ENCODE data around the gene FYB2. TPM values are rescaled to one million over a fixed set of nuclear protein-coding genes. Genes with fewer than 3 reads are reported as not detected.

Gene FYB2
- total and polyA plus RNA-seq, 9 donors, result 0.06 to 0.82 (median 0.18) TPM; not detected in 5

GRCh38 chr1:56799605-56800400 is 19.4 kb downstream of the FYB2 start:
- no CpG with 5 or more reads among the region's 7 CpGs for WGBS (ENCODE audit: insufficient coverage)
- H3K4me3 ChIP-seq (ENCODE audit: low read length), result no peak overlapping the region

GRCh38 chr1:56798053-56798471 is 21.1 kb downstream of the FYB2 start:
- H3K4me1 ChIP-seq (ENCODE audit: control insufficient read depth, insufficient read depth, low read length), result peaks cover 3% of the 10 kb centered on the region
- no peak for DNase-seq
- 56% methylated on average over 2 of the region's 3 CpGs for WGBS (ENCODE audit: insufficient coverage)
- H3K4me3 ChIP-seq (ENCODE audit: low read length), result no peak overlapping the region
- no peak overlapping the region for H3K27ac ChIP-seq (ENCODE audit: low read length)
- H3K9me3 ChIP-seq (replicated peaks; ENCODE audit: control insufficient read depth, low read depth, low read length), result no peaks in the 10 kb centered on the region
- no peaks in the 10 kb centered on the region for H3K27me3 ChIP-seq (ENCODE audit: control insufficient read depth, insufficient read depth, low read length)
- H3K36me3 ChIP-seq (ENCODE audit: control insufficient read depth, insufficient read depth, low read length), result no peaks in the 10 kb centered on the region

More at GRCh38 chr1:56799605-56800400, 19.4 kb downstream of the FYB2 start:
- H3K36me3 ChIP-seq (ENCODE audit: control insufficient read depth, insufficient read depth, low read length), result no peaks in the 10 kb centered on the region
- H3K4me1 ChIP-seq (ENCODE audit: control insufficient read depth, insufficient read depth, low read length), result peaks cover 3% of the 10 kb centered on the region
- DNase-seq, result no peak
- H3K27me3 ChIP-seq (ENCODE audit: control insufficient read depth, insufficient read depth, low read length), result no peaks in the 10 kb centered on the region
- no peak overlapping the region for H3K27ac ChIP-seq (ENCODE audit: low read length)
- no peaks in the 10 kb centered on the region for H3K9me3 ChIP-seq (replicated peaks; ENCODE audit: control insufficient read depth, low read depth, low read length)

GRCh38 chr1:56797065-56797685 is 22.0 kb downstream of the FYB2 start:
- Histone ChIP-seq H3K27ac (ENCODE audit: low read length) (no peak overlapping the region), H3K27me3 (ENCODE audit: control insufficient read depth, insufficient read depth, low read length) (no peaks in the 10 kb centered on the region), H3K36me3 (ENCODE audit: control insufficient read depth, insufficient read depth, low read length) (no peaks in the 10 kb centered on the region), H3K9me3 (replicated peaks; ENCODE audit: control insufficient read depth, low read depth, low read length) (no peaks in the 10 kb centered on the region), H3K4me1 (ENCODE audit: control insufficient read depth, insufficient read depth, low read length) (peaks cover 3% of the 10 kb centered on the region), H3K4me3 (ENCODE audit: low read length) (no peak overlapping the region)
- 69% methylated on average over 2 of the region's 5 CpGs for WGBS (ENCODE audit: insufficient coverage)
- DNase-seq, result no peak

GRCh38 chr1:56795870-56796269 is 23.3 kb downstream of the FYB2 start:
- H3K27me3 ChIP-seq (ENCODE audit: control insufficient read depth, insufficient read depth, low read length), result no peaks in the 10 kb centered on the region
- no peak overlapping the region for H3K27ac ChIP-seq (ENCODE audit: low read length)
- no CpG with 5 or more reads among the region's 4 CpGs for WGBS (ENCODE audit: insufficient coverage)
- H3K36me3 ChIP-seq (ENCODE audit: control insufficient read depth, insufficient read depth, low read length), result no peaks in the 10 kb centered on the region
- peaks cover 3% of the 10 kb centered on the region for H3K4me1 ChIP-seq (ENCODE audit: control insufficient read depth, insufficient read depth, low read length)
- no peaks in the 10 kb centered on the region for H3K9me3 ChIP-seq (replicated peaks; ENCODE audit: control insufficient read depth, low read depth, low read length)
- H3K4me3 ChIP-seq (ENCODE audit: low read length), result no peak overlapping the region
- DNase-seq, result no peak

- H3K9me3 ChIP-seq (replicated peaks; ENCODE audit: control insufficient read depth, low read depth, low read length), result no peaks in the 10 kb centered on the region
- H3K36me3 ChIP-seq (ENCODE audit: control insufficient read depth, insufficient read depth, low read length), result no peaks in the 10 kb centered on the region
- H3K4me3 ChIP-seq (ENCODE audit: low read length), result no peak overlapping the region
- no peak for DNase-seq
- H3K27me3 ChIP-seq (ENCODE audit: control insufficient read depth, insufficient read depth, low read length), result no peaks in the 10 kb centered on the region
- H3K4me1 ChIP-seq (ENCODE audit: control insufficient read depth, insufficient read depth, low read length), result peaks cover 6% of the 10 kb centered on the region
- WGBS (ENCODE audit: insufficient coverage), result no CpG with 5 or more reads among the region's 3 CpGs
- H3K27ac ChIP-seq (ENCODE audit: low read length), result no peak overlapping the region
Measured at GRCh38 chr1:56790036-56790435, 29.2 kb downstream of the FYB2 start.

GRCh38 chr1:56788588-56788987 is 30.6 kb downstream of the FYB2 start:
- Histone ChIP-seq H3K27me3 (ENCODE audit: control insufficient read depth, insufficient read depth, low read length) (no peaks in the 10 kb centered on the region), H3K4me1 (ENCODE audit: control insufficient read depth, insufficient read depth, low read length) (peaks cover 6% of the 10 kb centered on the region), H3K4me3 (ENCODE audit: low read length) (no peak overlapping the region), H3K9me3 (replicated peaks; ENCODE audit: control insufficient read depth, low read depth, low read length) (no peaks in the 10 kb centered on the region), H3K36me3 (ENCODE audit: control insufficient read depth, insufficient read depth, low read length) (no peaks in the 10 kb centered on the region), H3K27ac (ENCODE audit: low read length) (no peak overlapping the region)
- peak; percentile 25 for DNase-seq
- 42% methylated on average over 6 of the region's 6 CpGs for WGBS (ENCODE audit: insufficient coverage)

GRCh38 chr1:56788102-56788501 is 31.1 kb downstream of the FYB2 start:
- DNase-seq, result no peak
- H3K27me3 ChIP-seq (ENCODE audit: control insufficient read depth, insufficient read depth, low read length), result no peaks in the 10 kb centered on the region
- H3K27ac ChIP-seq (ENCODE audit: low read length), result no peak overlapping the region
- H3K9me3 ChIP-seq (replicated peaks; ENCODE audit: control insufficient read depth, low read depth, low read length), result no peaks in the 10 kb centered on the region
- H3K36me3 ChIP-seq (ENCODE audit: control insufficient read depth, insufficient read depth, low read length), result no peaks in the 10 kb centered on the region
- peaks cover 6% of the 10 kb centered on the region for H3K4me1 ChIP-seq (ENCODE audit: control insufficient read depth, insufficient read depth, low read length)
- no peak overlapping the region for H3K4me3 ChIP-seq (ENCODE audit: low read length)

- no peak for DNase-seq
- H3K27me3 ChIP-seq (ENCODE audit: control insufficient read depth, insufficient read depth, low read length), result no peaks in the 10 kb centered on the region
- no peaks in the 10 kb centered on the region for H3K9me3 ChIP-seq (replicated peaks; ENCODE audit: control insufficient read depth, low read depth, low read length)
- no peaks in the 10 kb centered on the region for H3K36me3 ChIP-seq (ENCODE audit: control insufficient read depth, insufficient read depth, low read length)
- no peak overlapping the region for H3K4me3 ChIP-seq (ENCODE audit: low read length)
- WGBS (ENCODE audit: insufficient coverage), result no CpG with 5 or more reads among the region's 1 CpG
- H3K4me1 ChIP-seq (ENCODE audit: control insufficient read depth, insufficient read depth, low read length), result peaks cover 6% of the 10 kb centered on the region
- no peak overlapping the region for H3K27ac ChIP-seq (ENCODE audit: low read length)
Measured at GRCh38 chr1:56787330-56787729, 31.9 kb downstream of the FYB2 start.

- DNase-seq, result no peak
- H3K4me1 ChIP-seq (ENCODE audit: control insufficient read depth, insufficient read depth, low read length), result no peaks in the 10 kb centered on the region
- H3K36me3 ChIP-seq (ENCODE audit: control insufficient read depth, insufficient read depth, low read length), result no peaks in the 10 kb centered on the region
- H3K27ac ChIP-seq (ENCODE audit: low read length), result no peak overlapping the region
- H3K9me3 ChIP-seq (replicated peaks; ENCODE audit: control insufficient read depth, low read depth, low read length), result no peaks in the 10 kb centered on the region
- no peak overlapping the region for H3K4me3 ChIP-seq (ENCODE audit: low read length)
- no peaks in the 10 kb centered on the region for H3K27me3 ChIP-seq (ENCODE audit: control insufficient read depth, insufficient read depth, low read length)
Measured at GRCh38 chr1:56782773-56783172, 36.4 kb downstream of the FYB2 start.

GRCh38 chr1:56780826-56781225 is 38.4 kb downstream of the FYB2 start:
- no peak for DNase-seq
- no peaks in the 10 kb centered on the region for H3K36me3 ChIP-seq (ENCODE audit: control insufficient read depth, insufficient read depth, low read length)
- H3K27ac ChIP-seq (ENCODE audit: low read length), result no peak overlapping the region
- no peaks in the 10 kb centered on the region for H3K4me1 ChIP-seq (ENCODE audit: control insufficient read depth, insufficient read depth, low read length)
- no peak overlapping the region for H3K4me3 ChIP-seq (ENCODE audit: low read length)
- no peaks in the 10 kb centered on the region for H3K9me3 ChIP-seq (replicated peaks; ENCODE audit: control insufficient read depth, low read depth, low read length)
- 43% methylated on average over 2 of the region's 3 CpGs for WGBS (ENCODE audit: insufficient coverage)
- H3K27me3 ChIP-seq (ENCODE audit: control insufficient read depth, insufficient read depth, low read length), result no peaks in the 10 kb centered on the region
